Measurements from ENCODE around the gene NRCAM.

NRCAM gene

GRCh38 chr7:108335269-108335918, 120.8 kb downstream of the NRCAM start:
- DNase-seq: no peak

- DNase-seq: no peak
These were observed 123.3 kb downstream of the NRCAM start for GRCh38 chr7:108332937-108333336.

- no peak for DNase-seq
These were observed 124.3 kb downstream of the NRCAM start for GRCh38 chr7:108331971-108332370.

- DNase-seq: no peak
These were observed 126.0 kb downstream of the NRCAM start for GRCh38 chr7:108330227-108330626.

DNA sequence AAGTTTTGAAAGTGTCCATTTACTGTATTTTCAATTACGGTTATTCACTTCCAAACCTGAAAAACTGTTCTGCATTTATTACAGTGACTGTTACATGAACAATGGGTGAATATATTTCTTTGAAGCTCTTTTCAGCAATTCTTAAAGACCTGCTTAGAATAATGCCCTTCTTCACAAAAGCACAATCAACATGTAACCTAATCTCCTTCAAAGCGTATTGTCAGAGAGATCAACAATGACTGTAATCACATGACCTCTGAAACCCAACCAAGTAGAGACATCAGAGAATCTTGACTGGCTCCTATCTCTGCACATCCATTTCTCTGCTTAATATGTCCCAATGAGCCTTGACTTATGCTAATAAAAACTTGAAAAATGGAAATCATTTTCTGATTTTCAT, 126.7 kb downstream of the NRCAM start:
- DNase-seq: no peak

GRCh38 chr7:108328174-108328651, 128.0 kb downstream of the NRCAM start:
- DNase-seq: no peak

- no peak for DNase-seq
These were observed 128.9 kb downstream of the NRCAM start for GRCh38 chr7:108327353-108327752.

DNA sequence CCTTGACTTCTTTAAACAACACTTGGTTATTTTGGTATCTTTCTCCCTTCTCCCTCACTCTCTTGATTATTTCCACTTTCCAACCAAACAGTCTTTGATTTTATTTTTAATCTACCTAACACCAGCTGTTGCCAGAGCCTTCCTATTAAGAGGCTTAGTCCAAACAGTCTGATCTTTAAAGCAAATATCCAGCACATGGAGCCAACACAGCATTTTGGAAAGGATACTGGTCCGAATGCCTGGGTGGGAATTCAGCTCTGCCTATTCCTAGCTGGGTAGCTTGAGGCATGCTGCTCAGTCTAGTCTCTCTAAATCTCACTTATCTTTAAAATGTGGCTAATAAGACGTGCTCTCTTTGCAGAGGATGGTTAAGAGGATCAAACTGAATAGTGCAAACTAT, 129.3 kb downstream of the NRCAM start:
- no peak for DNase-seq

- no peak for DNase-seq
These were observed 131.9 kb downstream of the NRCAM start for GRCh38 chr7:108324053-108325038.

DNA sequence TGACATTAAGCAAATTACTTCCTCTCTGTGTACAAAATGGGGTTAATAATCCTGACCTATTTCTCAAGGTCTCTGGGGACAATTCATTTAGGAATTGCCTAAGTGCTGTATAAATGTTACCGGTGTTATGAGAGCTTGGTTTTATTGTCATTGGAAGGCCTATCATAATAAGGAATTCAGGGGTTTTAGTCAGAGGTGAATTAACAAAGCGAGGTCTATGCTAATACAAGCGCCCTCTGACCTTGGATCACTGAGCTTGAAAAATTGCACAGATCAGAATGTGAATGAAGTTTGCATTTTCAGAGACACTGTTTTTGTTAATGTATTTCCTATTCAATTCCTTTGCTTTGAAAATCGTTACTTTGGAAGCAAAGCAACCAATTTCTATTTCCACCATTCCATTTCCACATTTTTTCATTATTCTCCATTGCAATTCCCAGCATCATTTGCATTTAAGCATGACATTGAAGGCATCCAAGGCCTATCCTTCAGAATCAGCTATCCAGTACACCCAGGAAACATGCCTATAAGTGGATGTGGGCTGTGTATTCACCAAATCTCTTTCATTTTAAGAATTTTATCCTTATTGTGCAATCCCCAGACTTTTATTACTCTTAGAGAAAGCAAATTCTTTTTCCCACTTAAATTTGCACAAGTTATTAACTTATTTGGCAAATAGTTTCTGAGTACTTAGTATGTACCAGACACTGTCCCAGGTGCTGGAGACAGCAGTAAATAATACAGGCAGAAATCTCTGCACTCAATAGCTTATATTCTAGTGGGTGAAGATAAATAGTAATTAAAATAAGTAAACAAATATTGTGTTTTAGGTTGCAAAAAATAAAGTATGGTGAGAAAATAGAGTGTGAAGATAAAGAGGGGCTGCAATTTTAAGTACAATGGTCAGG, 133.1 kb downstream of the NRCAM start:
- DNase-seq: no peak

GRCh38 chr7:108322046-108322445, 134.2 kb downstream of the NRCAM start:
- DNase-seq: no peak

DNA sequence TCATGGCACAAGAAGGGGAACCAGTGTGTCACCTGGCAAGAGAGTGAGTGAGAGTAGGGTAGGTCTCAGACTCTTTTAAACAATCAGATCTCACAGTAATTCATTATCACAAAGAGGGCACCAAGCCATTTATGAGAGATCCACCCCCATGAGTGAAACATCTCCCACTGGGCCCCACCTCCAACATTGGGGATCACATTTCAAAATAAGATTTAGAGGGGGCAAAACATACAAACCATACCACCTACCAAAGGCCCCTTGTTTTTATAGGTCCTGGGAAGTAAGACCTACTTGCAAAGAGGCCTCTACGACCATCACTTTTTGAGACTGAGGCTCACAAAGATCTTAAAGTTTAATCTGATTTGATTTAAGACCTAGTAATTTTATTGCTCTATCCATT, 134.9 kb downstream of the NRCAM start:
- DNase-seq: no peak

GRCh38 chr7:108316708-108317107, 139.5 kb downstream of the NRCAM start:
- no peak for DNase-seq

- no peak for DNase-seq
These were observed 141.7 kb downstream of the NRCAM start for GRCh38 chr7:108314551-108314950.

DNA sequence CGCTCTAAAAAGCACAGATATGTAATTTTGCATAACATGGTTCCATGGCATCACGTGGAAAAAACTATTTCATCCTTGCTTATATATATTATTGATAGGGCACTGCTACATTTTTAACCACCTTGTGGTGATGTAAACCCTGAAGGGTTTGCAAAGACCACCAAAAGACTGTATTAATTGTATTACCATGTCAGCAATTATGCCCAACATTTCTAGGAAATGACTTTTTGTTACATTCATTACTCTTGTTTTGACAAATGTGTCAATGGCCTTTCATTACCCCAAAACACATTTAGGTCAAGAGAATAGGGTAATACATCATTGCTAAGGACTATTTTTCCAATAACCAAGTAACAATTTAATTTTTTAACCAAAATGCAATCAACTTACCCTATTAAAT, 142.2 kb downstream of the NRCAM start:
- DNase-seq: no peak

- DNase-seq: no peak
These were observed 143.2 kb downstream of the NRCAM start for GRCh38 chr7:108313086-108313485.

DNA sequence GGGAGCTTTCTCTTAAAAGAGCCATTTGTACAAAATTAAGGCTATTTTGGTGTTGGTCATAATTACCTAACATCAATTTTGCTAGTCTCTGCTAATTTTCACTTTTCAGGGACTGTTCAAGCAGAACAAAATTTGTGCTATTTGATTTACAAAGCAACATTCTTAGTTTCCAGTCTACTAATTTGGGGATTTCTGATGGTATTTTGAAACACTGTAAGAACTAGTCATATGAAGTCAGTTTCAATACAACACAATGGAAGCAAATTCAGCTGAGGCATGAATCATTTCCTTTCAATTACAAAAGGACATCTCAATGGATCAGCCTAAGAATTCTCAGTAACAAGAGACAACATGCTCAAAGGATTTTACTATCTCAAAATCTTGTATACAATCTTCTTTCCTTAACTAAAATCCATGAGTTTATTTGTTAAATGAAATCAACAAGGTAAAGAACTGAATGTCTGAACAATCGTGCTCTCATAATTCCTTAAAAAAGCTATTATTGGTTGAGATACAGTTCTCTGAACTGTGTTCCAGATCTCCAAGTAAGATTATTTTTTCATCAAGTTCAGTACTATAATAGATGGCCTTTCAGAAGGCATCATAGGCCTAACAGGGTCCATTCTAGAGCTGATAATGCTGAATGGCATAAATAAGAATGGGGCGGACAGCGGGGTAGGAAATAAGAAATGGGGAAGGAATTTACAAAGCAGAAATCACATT, 144.6 kb downstream of the NRCAM start:
- no peak for DNase-seq

- DNase-seq: no peak
These were observed 145.9 kb downstream of the NRCAM start for GRCh38 chr7:108310351-108310750.

GRCh38 chr7:108308903-108309302, 147.3 kb downstream of the NRCAM start:
- no peak for DNase-seq

- no peak for DNase-seq
These were observed 148.0 kb downstream of the NRCAM start for GRCh38 chr7:108308276-108308675.

DNA sequence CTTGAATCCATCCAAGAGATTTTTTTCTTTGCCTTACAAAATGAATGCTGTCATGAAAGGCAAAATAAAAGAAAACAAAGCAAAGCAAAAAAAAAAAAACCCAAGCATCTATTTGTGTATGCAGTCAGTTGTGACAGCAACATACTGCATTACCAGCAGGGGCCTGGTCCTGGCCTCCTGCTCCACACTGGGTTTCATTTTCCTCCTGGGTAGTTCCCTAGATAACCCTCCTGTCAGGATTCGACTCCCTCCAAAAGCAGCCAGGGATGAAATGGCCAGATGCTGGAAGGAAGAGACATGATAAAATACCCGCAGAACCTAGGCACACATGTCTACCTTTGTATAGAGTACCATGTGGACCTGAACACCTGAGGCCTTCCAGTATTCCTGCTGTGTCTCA, 148.6 kb downstream of the NRCAM start:
- DNase-seq: no peak

DNA sequence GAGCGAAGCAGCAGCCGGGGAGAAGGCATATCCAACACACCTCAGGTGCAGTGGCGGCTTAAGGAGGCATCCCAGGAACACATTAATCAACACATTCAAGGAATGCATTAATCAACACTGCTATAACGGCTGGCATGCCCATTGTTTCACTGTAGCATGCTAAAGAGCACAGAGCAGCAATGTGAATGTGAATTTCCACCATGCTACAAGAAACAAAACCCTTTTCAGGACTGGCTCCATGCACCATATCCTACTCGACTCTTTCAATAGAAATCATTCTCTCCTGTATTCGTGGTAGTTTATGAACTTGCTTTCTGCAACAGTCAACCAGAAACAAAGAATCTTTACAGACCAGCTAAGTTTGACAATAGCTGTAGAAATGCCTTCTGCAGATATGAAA, 149.0 kb downstream of the NRCAM start:
- DNase-seq: no peak

Measured in CD4-positive, alpha-beta T cell treated with Interleukin-6 for 4 hours (primary cell).